Loucy (cell line): ENCODE results near the gene CLEC4C.

ENCODE experiments used
- CTCF ChIP-seq: fragments of 200-600 bp; sonication (generic); conservative IDR thresholded peaks from 2 replicates; pipeline ENCODE4 v1.5.1; 2014; ENCODE audit warnings: mild to moderate bottlenecking, antibody characterized with exemption, low read length
- EZH2phosphoT487 ChIP-seq: fragments of 200-600 bp; IDR thresholded peaks from 2 replicates; pipeline ENCODE4 v1.6.1; 2018; ENCODE audit warnings: antibody characterized with exemption, mild to moderate bottlenecking, moderate library complexity, borderline replicate concordance

- TF ChIP-seq CTCF = no peak
- TF ChIP-seq EZH2phosphoT487 = no peak
Measured at GRCh38 chr12:7709969-7710675, 37.1 kb downstream of the CLEC4C start.
